Psoas muscle (tissue), 8 donors: ENCODE data around the gene SAMD7. TPM values are rescaled to one million over a fixed set of nuclear protein-coding genes. Genes with fewer than 3 reads are reported as not detected.

Experiments
- ATAC-seq, 4 donors: fragments of 200-7000 bp; cut with Tn5 transposase; one replicate each; pipeline ENCODE4 v1.9.1; 2020; ENCODE audit warnings: moderate library complexity in 3 of 4, mild to moderate bottlenecking in 2 of 4
- DNase-seq, 2 donors: peaks; one replicate each; pipeline ENCODE4 v3.0.0-alpha.2; 2020
- H3K27ac ChIP-seq: fragments of 200-600 bp; one replicate; pipeline ENCODE4 v1.8.0; 2022
- H3K27me3 ChIP-seq, 3 donors: fragments of 200-600 bp in 1 of 3; one replicate each; pipeline versions ENCODE4 v1.6.1 to v1.8.0; 2013 to 2022; ENCODE audit warnings: low read length in 2 of 3, mild to moderate bottlenecking in 2 of 3, moderate library complexity in 1 of 3; ENCODE audit not compliant: insufficient read depth in 3 of 3
- H3K36me3 ChIP-seq, 2 donors: fragments of 200-600 bp in 1 of 2; one replicate each; pipeline versions ENCODE4 v1.6.1 to v1.8.0; 2013 to 2022; ENCODE audit warnings: low read depth in 1 of 2, mild to moderate bottlenecking in 1 of 2, moderate library complexity in 1 of 2; ENCODE audit not compliant: insufficient read depth in 1 of 2
- H3K4me1 ChIP-seq: fragments of 200-600 bp; one replicate; pipeline ENCODE4 v1.8.0; 2022
- H3K4me3 ChIP-seq: fragments of 200-600 bp; one replicate; pipeline ENCODE4 v1.8.0; 2022; ENCODE audit warnings: mild to moderate bottlenecking
- H3K9me3 ChIP-seq: fragments of 200-600 bp; one replicate; pipeline ENCODE4 v1.8.0; 2022
- WGBS, 3 donors: extraction: QIAGEN DNeasy Blood & Tissue Kit; methylation state at CpG; one replicate each; pipeline versions ENCODE4 v1.1.6 to v1.1.7; 2013; 5-methylcytosine and 5-hydroxymethylcytosine counted together
- intact Hi-C, 2 donors: fragments of 100-400 bp; cut with DNase I; formaldehyde crosslinking; loops; one replicate each; pipeline versions ENCODE4 v1.11.0 to v1.14.2; 2022
- polyA plus RNA-seq, 3 donors: library from polyadenylated mRNA; stranded (reverse); fragments of 200-250 nt; gene quantifications; one replicate each; pipeline ENCODE4 v1.2.3, GENCODE V29; 2013
- total RNA-seq, 4 donors: library from RNA; stranded (reverse); fragmentation: NEBNext Ultra II Directional in 2 of 4; extraction: Animal tissue kit (Norgen Biotek cat#: 25700) in 2 of 4; gene quantifications; one replicate each; pipeline versions ENCODE4 v1.2.1 to v1.2.4, GENCODE V29; 2021 to 2023
- TF ChIP-seq, protein P1 (sequence below): fragments of 200-600 bp; IDR thresholded peaks from one replicate; pipeline ENCODE4 v1.8.0; 2022; ENCODE audit warnings: antibody characterized with exemption
- donor health status: healthy with polysubstance abuse.
- donor health status: DM: no; HTN: no; CAD: no; lungs with moderate emphysema.
- donor health status: Bipolar disorder and iron deficiency.
- donor health status: healthy.
- donor health status: DM: yes; HTN: yes; CAD: no.
- donor health status: DM: no; HTN: no; CAD: no.
- donor health status: DM: no; HTN: no; CAD: no.
- donor health status: DM: yes; HTN: yes; CAD: no.

SAMD7 gene
- total and polyA plus RNA-seq, 7 donors: not detected

DNA sequence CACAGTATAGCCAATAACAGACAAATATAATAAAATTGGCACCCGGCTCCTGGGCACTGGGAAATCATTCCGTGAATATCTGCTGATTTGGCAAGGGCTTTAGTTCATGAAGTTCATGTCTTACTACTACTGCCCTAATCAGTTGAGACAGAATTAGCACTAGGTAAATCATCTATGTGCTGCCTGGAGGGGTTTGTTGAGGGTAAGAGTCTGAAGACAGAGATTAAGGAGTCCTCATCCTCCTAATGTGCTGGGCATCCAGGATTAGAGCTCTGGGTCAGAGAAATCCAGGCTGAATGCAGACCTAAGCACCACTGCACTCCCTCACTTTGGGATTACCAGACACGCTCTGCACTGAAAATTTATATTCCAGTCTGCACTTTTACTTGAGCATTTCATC lies 2.0 kb downstream of the SAMD7 start:
- Histone ChIP-seq H3K9me3 (no peaks in the 10 kb centered on the region), H3K4me1 (no peaks in the 10 kb centered on the region), H3K4me3 (no peak overlapping the region), H3K36me3 (no peaks in the 10 kb centered on the region), H3K27me3 (no peaks in the 10 kb centered on the region), H3K27ac (no peak overlapping the region)
- ATAC-seq (no peak), DNase-seq (no peak)
- WGBS, 3 donors: 44 to 54% (median 49%) methylated on average over 3 of the region's 3 CpGs
- TF ChIP-seq, protein P1, sequence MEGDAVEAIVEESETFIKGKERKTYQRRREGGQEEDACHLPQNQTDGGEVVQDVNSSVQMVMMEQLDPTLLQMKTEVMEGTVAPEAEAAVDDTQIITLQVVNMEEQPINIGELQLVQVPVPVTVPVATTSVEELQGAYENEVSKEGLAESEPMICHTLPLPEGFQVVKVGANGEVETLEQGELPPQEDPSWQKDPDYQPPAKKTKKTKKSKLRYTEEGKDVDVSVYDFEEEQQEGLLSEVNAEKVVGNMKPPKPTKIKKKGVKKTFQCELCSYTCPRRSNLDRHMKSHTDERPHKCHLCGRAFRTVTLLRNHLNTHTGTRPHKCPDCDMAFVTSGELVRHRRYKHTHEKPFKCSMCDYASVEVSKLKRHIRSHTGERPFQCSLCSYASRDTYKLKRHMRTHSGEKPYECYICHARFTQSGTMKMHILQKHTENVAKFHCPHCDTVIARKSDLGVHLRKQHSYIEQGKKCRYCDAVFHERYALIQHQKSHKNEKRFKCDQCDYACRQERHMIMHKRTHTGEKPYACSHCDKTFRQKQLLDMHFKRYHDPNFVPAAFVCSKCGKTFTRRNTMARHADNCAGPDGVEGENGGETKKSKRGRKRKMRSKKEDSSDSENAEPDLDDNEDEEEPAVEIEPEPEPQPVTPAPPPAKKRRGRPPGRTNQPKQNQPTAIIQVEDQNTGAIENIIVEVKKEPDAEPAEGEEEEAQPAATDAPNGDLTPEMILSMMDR: no peak
- intact Hi-C loops: no loop called here

DNA sequence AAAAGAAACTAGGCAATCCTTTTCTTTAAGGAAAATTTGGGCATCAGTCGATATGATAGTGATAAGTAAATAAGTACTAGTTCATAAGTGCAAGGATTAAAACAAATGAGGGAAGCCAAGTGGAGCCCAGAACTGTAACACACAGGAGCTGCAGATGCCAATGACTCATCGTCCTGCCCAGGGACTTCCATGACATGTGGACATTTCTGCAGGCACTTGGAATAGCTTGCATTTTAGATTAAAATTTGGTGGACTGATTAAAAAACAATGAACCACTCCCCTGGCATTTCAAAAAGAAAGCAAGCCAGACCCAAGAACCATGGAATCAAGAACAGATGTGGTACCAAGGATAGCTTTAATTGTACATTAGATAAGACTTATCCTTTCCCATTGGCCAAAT lies 2.9 kb downstream of the SAMD7 start:
- Histone ChIP-seq H3K4me3 (no peak overlapping the region), H3K27me3 (no peaks in the 10 kb centered on the region), H3K4me1 (no peaks in the 10 kb centered on the region), H3K9me3 (no peaks in the 10 kb centered on the region), H3K27ac (no peak overlapping the region), H3K36me3 (no peaks in the 10 kb centered on the region)
- intact Hi-C loops: no loop called here
- ATAC-seq (no peak), DNase-seq (no peak)
- TF ChIP-seq, protein P1: no peak
- 23 to 40% (median 25%) methylated on average over 2 of the region's 2 CpGs for WGBS, 3 donors

DNA sequence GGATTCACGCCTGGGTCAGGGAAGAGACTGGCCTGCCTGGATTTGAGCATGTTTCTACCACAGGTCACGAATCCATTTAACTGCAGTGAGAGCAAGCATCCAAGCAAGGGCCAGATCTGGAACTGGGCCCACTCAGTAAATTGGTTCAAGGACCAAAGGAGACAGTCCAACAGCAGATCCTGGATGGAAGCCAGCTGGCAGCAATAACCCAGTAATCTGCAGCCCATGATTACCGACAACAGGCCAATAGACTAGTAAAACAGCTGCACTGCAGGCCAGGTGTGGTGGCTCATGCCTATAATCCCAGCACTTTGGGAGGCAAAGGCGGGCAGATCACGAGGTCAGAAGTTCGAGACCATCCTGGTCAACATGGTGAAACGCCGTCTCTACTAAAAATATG lies 11.8 kb downstream of the SAMD7 start:
- 15 to 16% (median 15%) methylated on average over 8 of the region's 8 CpGs for WGBS, 3 donors
- intact Hi-C loops: no loop called here
- no peak for ATAC-seq

DNA sequence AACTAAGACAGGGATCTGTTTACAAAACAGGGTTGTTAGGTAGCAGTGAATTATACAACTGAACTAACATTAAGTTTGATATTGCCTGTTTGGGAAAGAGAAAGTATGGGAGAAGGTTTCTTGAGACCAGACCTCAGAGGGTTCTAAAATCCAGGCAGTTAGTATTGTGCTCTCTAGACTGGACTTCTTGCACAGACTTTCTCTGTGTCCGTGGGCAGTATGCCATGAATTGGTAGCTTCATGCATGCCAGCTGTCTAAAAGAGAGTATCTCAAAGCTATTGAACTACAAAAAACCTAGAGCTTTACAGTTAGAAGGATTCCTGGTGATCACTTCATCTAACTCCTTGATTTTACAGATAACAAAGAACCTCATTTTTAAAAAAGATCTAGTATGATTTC lies 12.5 kb downstream of the SAMD7 start:
- intact Hi-C loops: no loop called here
- 39 to 44% (median 40%) methylated on average over 1 of the region's 1 CpG for WGBS, 3 donors
- Histone ChIP-seq H3K9me3 (no peaks in the 10 kb centered on the region), H3K4me1 (no peaks in the 10 kb centered on the region), H3K36me3 (no peaks in the 10 kb centered on the region), H3K27me3 (no peaks in the 10 kb centered on the region), H3K27ac (no peak overlapping the region), H3K4me3 (no peak overlapping the region)
- DNase-seq: no peak
- TF ChIP-seq, protein P1: no peak
- ATAC-seq: no peak

More for the DNA sequence above, 11.8 kb downstream of the SAMD7 start:
- H3K4me3 ChIP-seq: no peak overlapping the region
- no peaks in the 10 kb centered on the region for H3K36me3 ChIP-seq
- no peaks in the 10 kb centered on the region for H3K4me1 ChIP-seq
- H3K27me3 ChIP-seq: no peaks in the 10 kb centered on the region
- TF ChIP-seq, protein P1: no peak
- peak; percentile 35 to 58 for DNase-seq
- no peaks in the 10 kb centered on the region for H3K9me3 ChIP-seq
- H3K27ac ChIP-seq: no peak overlapping the region

DNA sequence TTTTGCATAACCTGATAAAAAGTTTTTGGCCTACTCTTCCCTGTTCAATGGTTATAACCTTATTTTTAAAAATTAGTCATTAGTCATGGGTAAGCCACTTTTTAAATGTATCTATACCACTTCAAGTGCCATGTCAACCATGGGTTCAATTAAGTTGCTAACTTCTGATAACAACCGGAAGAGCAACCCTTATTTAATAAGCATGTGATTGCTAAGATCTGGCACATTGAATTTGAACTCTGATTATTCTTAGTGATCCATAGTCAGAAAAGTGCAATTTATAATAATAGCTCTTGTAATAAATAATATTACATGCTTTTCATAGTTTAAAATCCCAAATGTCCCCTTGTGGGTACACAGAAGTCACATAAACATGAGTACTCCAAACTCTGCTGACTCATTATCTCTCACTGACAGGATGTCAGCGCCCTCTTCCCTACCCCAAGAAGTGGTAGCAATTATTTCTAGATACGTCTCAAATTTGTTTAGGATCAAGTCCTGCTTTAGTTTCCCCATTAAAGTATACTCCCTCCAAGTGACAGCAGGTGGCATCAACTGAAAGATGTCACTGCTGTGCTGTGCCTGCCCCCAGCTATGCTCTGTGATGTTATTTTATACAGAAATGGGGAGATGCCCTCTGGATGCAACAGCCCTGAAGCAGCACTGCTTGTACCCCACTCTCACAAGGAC lies 18.6 kb downstream of the SAMD7 start:
- Histone ChIP-seq H3K36me3 (no peaks in the 10 kb centered on the region), H3K9me3 (no peaks in the 10 kb centered on the region), H3K27me3 (no peaks in the 10 kb centered on the region), H3K27ac (no peak overlapping the region), H3K4me1 (no peaks in the 10 kb centered on the region), H3K4me3 (no peak overlapping the region)
- ATAC-seq (no peak), DNase-seq (no peak)
- 64 to 74% (median 72%) methylated on average over 3 of the region's 3 CpGs for WGBS, 3 donors
- intact Hi-C loops: no loop called here
- TF ChIP-seq, protein P1: no peak
